ENCODE results near the gene OR6A2.

- TF ChIP-seq CTCF (IDR thresholded peaks at IDR 0.05) (no peak), POLR2A (IDR thresholded peaks at IDR 0.05) (no peak)
Observed at GRCh38 chr11:6778518-6778917, 21.0 kb downstream of the OR6A2 start.

Data from uterus (tissue), 2 donors.